ENCODE data around the gene CDK5R1. TPM values are rescaled to one million over a fixed set of nuclear protein-coding genes. Genes with fewer than 3 reads are reported as not detected.

Gene CDK5R1
- total RNA-seq, 1 donor from 2014 or later: 2.2 TPM

- no peaks in the 10 kb centered on the region for H3K9me3 Mint-ChIP-seq (ENCODE audit: unreplicated experiment)
- TF ChIP-seq, protein P1, sequence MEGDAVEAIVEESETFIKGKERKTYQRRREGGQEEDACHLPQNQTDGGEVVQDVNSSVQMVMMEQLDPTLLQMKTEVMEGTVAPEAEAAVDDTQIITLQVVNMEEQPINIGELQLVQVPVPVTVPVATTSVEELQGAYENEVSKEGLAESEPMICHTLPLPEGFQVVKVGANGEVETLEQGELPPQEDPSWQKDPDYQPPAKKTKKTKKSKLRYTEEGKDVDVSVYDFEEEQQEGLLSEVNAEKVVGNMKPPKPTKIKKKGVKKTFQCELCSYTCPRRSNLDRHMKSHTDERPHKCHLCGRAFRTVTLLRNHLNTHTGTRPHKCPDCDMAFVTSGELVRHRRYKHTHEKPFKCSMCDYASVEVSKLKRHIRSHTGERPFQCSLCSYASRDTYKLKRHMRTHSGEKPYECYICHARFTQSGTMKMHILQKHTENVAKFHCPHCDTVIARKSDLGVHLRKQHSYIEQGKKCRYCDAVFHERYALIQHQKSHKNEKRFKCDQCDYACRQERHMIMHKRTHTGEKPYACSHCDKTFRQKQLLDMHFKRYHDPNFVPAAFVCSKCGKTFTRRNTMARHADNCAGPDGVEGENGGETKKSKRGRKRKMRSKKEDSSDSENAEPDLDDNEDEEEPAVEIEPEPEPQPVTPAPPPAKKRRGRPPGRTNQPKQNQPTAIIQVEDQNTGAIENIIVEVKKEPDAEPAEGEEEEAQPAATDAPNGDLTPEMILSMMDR (IDR thresholded peaks at IDR 0.05; ENCODE audit: unreplicated experiment): no peak
- H3K27ac Mint-ChIP-seq (ENCODE audit: unreplicated experiment): no peak overlapping the region
- no peak for DNase-seq (ENCODE audit: low spot score)
- H3K27me3 Mint-ChIP-seq (ENCODE audit: unreplicated experiment): no peaks in the 10 kb centered on the region
- no peaks in the 10 kb centered on the region for H3K4me1 Mint-ChIP-seq (ENCODE audit: unreplicated experiment)
- H3K4me3 Mint-ChIP-seq (ENCODE audit: unreplicated experiment): no peak overlapping the region
- H3K36me3 Mint-ChIP-seq (ENCODE audit: low read depth, unreplicated experiment): peaks cover 22% of the 10 kb centered on the region
These were observed 26.7 kb upstream of the CDK5R1 start for GRCh38 chr17:32460054-32460453.

DNA sequence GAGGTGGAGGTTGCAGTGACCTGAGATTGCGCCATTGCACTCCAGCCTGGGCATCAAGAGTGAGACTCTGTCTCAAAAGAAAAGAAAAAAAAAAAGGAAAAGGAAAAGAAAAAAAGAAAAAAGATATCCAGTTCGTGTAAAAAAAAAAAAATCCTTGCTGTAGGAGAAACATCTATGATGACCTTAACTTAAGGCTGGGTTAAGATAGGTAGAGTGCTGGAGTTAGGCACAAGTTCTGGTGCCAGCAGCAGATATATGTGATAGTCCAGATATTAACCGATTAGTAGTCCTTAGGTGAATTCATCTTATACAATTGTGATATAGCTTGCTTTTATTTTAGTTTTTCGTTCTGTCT, 25.3 kb upstream of the CDK5R1 start:
- TF ChIP-seq, protein P1 (IDR thresholded peaks at IDR 0.05; ENCODE audit: unreplicated experiment): no peak
- Mint-ChIP-seq H3K36me3 (ENCODE audit: low read depth, unreplicated experiment) (peaks cover 17% of the 10 kb centered on the region), H3K27ac (ENCODE audit: unreplicated experiment) (peak overlapping the region; percentile 1), H3K4me3 (ENCODE audit: unreplicated experiment) (no peak overlapping the region), H3K9me3 (ENCODE audit: unreplicated experiment) (no peaks in the 10 kb centered on the region), H3K4me1 (ENCODE audit: unreplicated experiment) (no peaks in the 10 kb centered on the region), H3K27me3 (ENCODE audit: unreplicated experiment) (no peaks in the 10 kb centered on the region)
- DNase-seq (ENCODE audit: low spot score): no peak

DNA sequence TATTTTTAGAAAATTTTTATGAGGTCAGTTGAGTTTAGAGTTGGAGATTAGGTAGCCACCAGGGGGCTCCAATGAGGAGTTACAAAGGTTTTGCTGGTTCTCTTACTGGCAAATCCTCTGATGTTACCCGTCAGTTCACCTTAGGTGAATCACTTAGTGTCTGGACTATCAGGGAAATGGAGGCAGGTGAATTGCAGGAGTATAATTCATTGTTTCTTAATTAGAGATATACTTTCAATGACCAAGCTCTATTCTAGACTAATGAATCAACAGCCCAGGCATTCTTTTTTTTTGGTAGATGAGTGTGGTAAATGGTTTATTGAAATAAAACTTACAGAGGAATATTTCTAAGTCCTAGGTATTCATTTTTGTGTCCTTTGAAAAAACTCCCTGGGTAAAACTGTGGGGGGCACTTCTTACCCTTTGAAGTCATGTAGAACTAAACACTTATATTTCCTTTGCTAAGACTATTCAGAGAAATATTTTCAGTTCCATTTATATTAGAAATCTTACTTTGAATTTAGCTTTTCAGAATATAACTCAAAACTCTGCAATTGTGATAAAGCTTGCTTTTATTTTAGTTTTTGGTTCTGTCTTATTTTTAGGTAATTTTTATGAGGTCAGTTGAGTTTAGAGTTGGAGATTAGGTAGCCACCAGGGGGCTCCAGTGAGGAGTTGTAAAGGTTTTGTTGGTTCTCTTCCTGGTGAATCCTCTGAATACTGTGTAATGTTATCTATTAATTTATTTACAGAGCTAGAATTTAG, 24.8 kb upstream of the CDK5R1 start:
- H3K9me3 Mint-ChIP-seq (ENCODE audit: unreplicated experiment): no peaks in the 10 kb centered on the region
- no peaks in the 10 kb centered on the region for H3K4me1 Mint-ChIP-seq (ENCODE audit: unreplicated experiment)
- H3K27ac Mint-ChIP-seq (ENCODE audit: unreplicated experiment): peak overlapping the region; percentile 1
- peaks cover 17% of the 10 kb centered on the region for H3K36me3 Mint-ChIP-seq (ENCODE audit: low read depth, unreplicated experiment)
- DNase-seq (ENCODE audit: low spot score): peak; percentile 69
- TF ChIP-seq, protein P1 (IDR thresholded peaks at IDR 0.05; ENCODE audit: unreplicated experiment): peak; percentile 53
- no peaks in the 10 kb centered on the region for H3K27me3 Mint-ChIP-seq (ENCODE audit: unreplicated experiment)
- no peak overlapping the region for H3K4me3 Mint-ChIP-seq (ENCODE audit: unreplicated experiment)

GRCh38 chr17:32463304-32463703, 23.5 kb upstream of the CDK5R1 start:
- no peaks in the 10 kb centered on the region for H3K4me1 Mint-ChIP-seq (ENCODE audit: unreplicated experiment)
- no peaks in the 10 kb centered on the region for H3K9me3 Mint-ChIP-seq (ENCODE audit: unreplicated experiment)
- TF ChIP-seq, protein P1 (IDR thresholded peaks at IDR 0.05; ENCODE audit: unreplicated experiment): no peak
- H3K27ac Mint-ChIP-seq (ENCODE audit: unreplicated experiment): no peak overlapping the region
- H3K36me3 Mint-ChIP-seq (ENCODE audit: low read depth, unreplicated experiment): peaks cover 19% of the 10 kb centered on the region
- no peak overlapping the region for H3K4me3 Mint-ChIP-seq (ENCODE audit: unreplicated experiment)
- no peak for DNase-seq (ENCODE audit: low spot score)
- H3K27me3 Mint-ChIP-seq (ENCODE audit: unreplicated experiment): no peaks in the 10 kb centered on the region

DNA sequence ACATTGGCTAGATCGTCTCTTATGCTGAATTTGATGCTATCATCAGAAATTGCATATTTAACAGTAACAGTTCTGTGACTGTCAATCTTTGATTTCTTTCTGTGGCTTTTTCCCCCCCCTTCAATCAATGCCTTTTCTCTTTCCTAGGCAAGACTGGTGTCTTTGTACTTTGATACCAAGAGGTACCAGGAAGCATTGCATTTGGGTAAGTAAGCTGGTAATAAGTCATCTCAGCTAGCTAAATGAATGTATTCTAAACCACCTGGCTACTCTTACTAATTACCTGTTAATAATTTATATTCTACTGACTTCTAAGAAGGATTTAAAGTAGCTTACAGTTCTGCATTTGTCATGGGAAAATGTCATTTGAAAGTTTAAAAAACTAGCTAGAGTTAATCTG, 22.4 kb upstream of the CDK5R1 start:
- Mint-ChIP-seq H3K4me3 (ENCODE audit: unreplicated experiment) (no peak overlapping the region), H3K36me3 (ENCODE audit: low read depth, unreplicated experiment) (peaks cover 17% of the 10 kb centered on the region), H3K4me1 (ENCODE audit: unreplicated experiment) (no peaks in the 10 kb centered on the region), H3K27me3 (ENCODE audit: unreplicated experiment) (no peaks in the 10 kb centered on the region), H3K27ac (ENCODE audit: unreplicated experiment) (no peak overlapping the region), H3K9me3 (ENCODE audit: unreplicated experiment) (no peaks in the 10 kb centered on the region)
- DNase-seq (ENCODE audit: low spot score): no peak
- TF ChIP-seq, protein P1 (IDR thresholded peaks at IDR 0.05; ENCODE audit: unreplicated experiment): no peak

Data from endothelial cell (in vitro differentiated cells).